Spleen (tissue), 7 donors: ENCODE data around the gene LOXL3.

Source experiments
- CTCF ChIP-seq, 11 experiments: fragments of 200-600 bp in 7 of 11; fragments of 450-650 bp in 4 of 11; sonication (generic) in 4 of 11; IDR thresholded peaks in 8 of 11; conservative IDR thresholded peaks in 3 of 11; 1 replicate in 7 of 11; 2 replicates in 4 of 11; pipeline versions ENCODE4 v1.4.0 to v1.8.0; 2016 to 2021; ENCODE audit warnings: antibody characterized with exemption in 11 of 11, inconsistent platforms in 4 of 11, mild to moderate bottlenecking in 1 of 11
- POLR2A ChIP-seq, 3 donors: fragments of 450-650 bp; IDR thresholded peaks; one replicate each; pipeline ENCODE4 v1.5.1; 2017; ENCODE audit warnings: antibody characterized with exemption in 3 of 3, mild to moderate bottlenecking in 1 of 3
- POLR2AphosphoS5 ChIP-seq, 3 donors: sonication (generic); formaldehyde crosslinking; IDR thresholded peaks; one replicate each; pipeline ENCODE4 v1.5.1; 2017; ENCODE audit warnings: antibody characterized with exemption in 3 of 3
- donor health status: DM: no; HTN: no; CAD: no; lungs with moderate emphysema.
- donor health status: DM: no; HTN: no; CAD: no.
- donor health status: DM: no; HTN: no; CAD: no.

- no peak for TF ChIP-seq CTCF (IDR thresholded peaks at IDR 0.05 in 8 of 11, conservative IDR thresholded peaks at IDR 0.05 in 3 of 11)
- TF ChIP-seq POLR2A (IDR thresholded peaks at IDR 0.05) = no peak
- no peak for TF ChIP-seq POLR2AphosphoS5 (IDR thresholded peaks at IDR 0.05)
Measured at GRCh38 chr2:74525717-74526648, 27.8 kb downstream of the LOXL3 start, which contains the start of gene DQX1.
